Smooth muscle cell (in vitro differentiated cells): ENCODE results near the gene IQCK. TPM values are rescaled to one million over a fixed set of nuclear protein-coding genes. Genes with fewer than 3 reads are reported as not detected.

Experiments used
- DNase-seq: peaks from one replicate; lab custom pipeline; 2025; ENCODE audit not compliant: unreplicated experiment; lab: John Stamatoyannopoulos, UW
- H2AFZ ChIP-seq: fragments of 200-600 bp; sonication (generic); 2 replicates; pipeline ENCODE4 v1.6.0; 2016; ENCODE audit warnings: antibody characterized with exemption, low read depth, mild to moderate bottlenecking
- H3F3A ChIP-seq: fragments of 200-600 bp; sonication (generic); 2 replicates; pipeline ENCODE4 v1.6.0; 2017; ENCODE audit warnings: antibody characterized with exemption, low read depth
- H3K27ac ChIP-seq: fragments of 200-600 bp; sonication (generic); 2 replicates; pipeline ENCODE4 v1.5.1; 2016; ENCODE audit warnings: low read depth, mild to moderate bottlenecking
- H3K27me3 ChIP-seq: fragments of 200-600 bp; sonication (generic); 2 replicates; pipeline ENCODE4 v1.6.1; 2016; ENCODE audit warnings: low read depth, mild to moderate bottlenecking
- H3K36me3 ChIP-seq: fragments of 200-600 bp; sonication (generic); 2 replicates; pipeline ENCODE4 v1.5.1; 2016; ENCODE audit warnings: low read depth
- H3K4me1 ChIP-seq: fragments of 200-600 bp; sonication (generic); 2 replicates; pipeline ENCODE4 v1.5.1; 2016; ENCODE audit warnings: low read depth
- H3K4me2 ChIP-seq: fragments of 200-600 bp; sonication (generic); 2 replicates; pipeline ENCODE4 v1.6.0; 2016; ENCODE audit warnings: mild to moderate bottlenecking
- H3K4me3 ChIP-seq: fragments of 200-600 bp; sonication (generic); 2 replicates; pipeline ENCODE4 v1.5.1; 2016; ENCODE audit warnings: mild to moderate bottlenecking
- H3K79me2 ChIP-seq: fragments of 200-600 bp; sonication (generic); 2 replicates; pipeline ENCODE4 v1.6.0; 2016; ENCODE audit warnings: low read depth, mild to moderate bottlenecking
- H3K9ac ChIP-seq: fragments of 200-600 bp; sonication (generic); 2 replicates; pipeline ENCODE4 v1.6.0; 2016; ENCODE audit warnings: low read depth
- H3K9me3 ChIP-seq: fragments of 200-600 bp; sonication (generic); replicated peaks from 2 replicates; pipeline ENCODE4 v1.5.1; 2016; ENCODE audit warnings: low read depth
- H4K20me1 ChIP-seq: fragments of 200-600 bp; sonication (generic); 2 replicates; pipeline ENCODE4 v1.6.0; 2016; ENCODE audit warnings: low read depth
- WGBS: methylation state at CpG from one replicate; pipeline ENCODE4 v1.1.7; 2016; ENCODE audit warnings: low lambda C conversion rate; 5-methylcytosine and 5-hydroxymethylcytosine counted together
- polyA plus RNA-seq: library from polyadenylated mRNA; unstranded; fragments of >200 nt; fragmentation: Nextera tagmentation; extraction: Ambion mirVana; gene quantifications from 2 replicates; pipeline ENCODE4 v1.2.1, GENCODE V29; 2016
- total RNA-seq: library from RNA; depleted of rRNA; stranded (reverse); fragments of >200 nt; gene quantifications from 2 replicates; pipeline ENCODE4 v1.2.3, GENCODE V29; 2014
- TF ChIP-seq, protein P1 (sequence below): fragments of 200-600 bp; sonication (generic); IDR thresholded peaks from 2 replicates; pipeline ENCODE4 v1.5.1; 2017; ENCODE audit warnings: borderline replicate concordance, mild to moderate bottlenecking, antibody characterized with exemption; ENCODE audit not compliant: insufficient read depth, poor library complexity, severe bottlenecking

The IQCK gene
- total and polyA plus RNA-seq, 2 experiments from 2014 or later, result 11.2 to 14.6 TPM

DNA sequence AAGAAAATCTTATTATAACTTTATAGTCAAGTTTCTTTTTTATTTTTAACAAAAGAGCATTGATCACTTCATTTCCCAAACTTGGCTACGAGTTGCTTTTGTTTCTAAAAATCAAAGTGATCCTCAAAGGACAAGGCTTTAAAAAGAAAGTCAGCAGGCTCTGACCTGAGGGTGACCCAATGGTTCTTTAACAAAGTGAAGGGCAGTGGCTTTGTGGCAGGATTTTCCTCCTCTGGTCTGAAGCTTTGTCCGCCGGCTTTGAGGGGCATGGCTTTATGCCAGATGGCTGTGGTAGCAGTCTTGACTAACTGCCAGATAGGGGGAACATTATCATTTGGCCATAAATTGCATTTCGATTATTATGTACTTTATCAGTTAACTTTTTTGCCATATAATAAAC lies 28.5 kb downstream of the IQCK start:
- H4K20me1 ChIP-seq, result no peaks in the 10 kb centered on the region
- no peaks in the 10 kb centered on the region for H3K9me3 ChIP-seq
- no peak overlapping the region for H3K27ac ChIP-seq
- no peak for DNase-seq
- no peak overlapping the region for H2AFZ ChIP-seq
- peaks cover 30% of the 10 kb centered on the region for H3K4me1 ChIP-seq
- 70% methylated on average over 4 of the region's 4 CpGs for WGBS
- H3K4me3 ChIP-seq, result no peak overlapping the region
- no peaks in the 10 kb centered on the region for H3K79me2 ChIP-seq
- H3K36me3 ChIP-seq, result no peaks in the 10 kb centered on the region
- TF ChIP-seq, protein P1, sequence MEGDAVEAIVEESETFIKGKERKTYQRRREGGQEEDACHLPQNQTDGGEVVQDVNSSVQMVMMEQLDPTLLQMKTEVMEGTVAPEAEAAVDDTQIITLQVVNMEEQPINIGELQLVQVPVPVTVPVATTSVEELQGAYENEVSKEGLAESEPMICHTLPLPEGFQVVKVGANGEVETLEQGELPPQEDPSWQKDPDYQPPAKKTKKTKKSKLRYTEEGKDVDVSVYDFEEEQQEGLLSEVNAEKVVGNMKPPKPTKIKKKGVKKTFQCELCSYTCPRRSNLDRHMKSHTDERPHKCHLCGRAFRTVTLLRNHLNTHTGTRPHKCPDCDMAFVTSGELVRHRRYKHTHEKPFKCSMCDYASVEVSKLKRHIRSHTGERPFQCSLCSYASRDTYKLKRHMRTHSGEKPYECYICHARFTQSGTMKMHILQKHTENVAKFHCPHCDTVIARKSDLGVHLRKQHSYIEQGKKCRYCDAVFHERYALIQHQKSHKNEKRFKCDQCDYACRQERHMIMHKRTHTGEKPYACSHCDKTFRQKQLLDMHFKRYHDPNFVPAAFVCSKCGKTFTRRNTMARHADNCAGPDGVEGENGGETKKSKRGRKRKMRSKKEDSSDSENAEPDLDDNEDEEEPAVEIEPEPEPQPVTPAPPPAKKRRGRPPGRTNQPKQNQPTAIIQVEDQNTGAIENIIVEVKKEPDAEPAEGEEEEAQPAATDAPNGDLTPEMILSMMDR, result no peak
- H3K27me3 ChIP-seq, result no peaks in the 10 kb centered on the region
- H3K9ac ChIP-seq, result no peak overlapping the region
- no peaks in the 10 kb centered on the region for H3F3A ChIP-seq
- H3K4me2 ChIP-seq, result no peak overlapping the region

DNA sequence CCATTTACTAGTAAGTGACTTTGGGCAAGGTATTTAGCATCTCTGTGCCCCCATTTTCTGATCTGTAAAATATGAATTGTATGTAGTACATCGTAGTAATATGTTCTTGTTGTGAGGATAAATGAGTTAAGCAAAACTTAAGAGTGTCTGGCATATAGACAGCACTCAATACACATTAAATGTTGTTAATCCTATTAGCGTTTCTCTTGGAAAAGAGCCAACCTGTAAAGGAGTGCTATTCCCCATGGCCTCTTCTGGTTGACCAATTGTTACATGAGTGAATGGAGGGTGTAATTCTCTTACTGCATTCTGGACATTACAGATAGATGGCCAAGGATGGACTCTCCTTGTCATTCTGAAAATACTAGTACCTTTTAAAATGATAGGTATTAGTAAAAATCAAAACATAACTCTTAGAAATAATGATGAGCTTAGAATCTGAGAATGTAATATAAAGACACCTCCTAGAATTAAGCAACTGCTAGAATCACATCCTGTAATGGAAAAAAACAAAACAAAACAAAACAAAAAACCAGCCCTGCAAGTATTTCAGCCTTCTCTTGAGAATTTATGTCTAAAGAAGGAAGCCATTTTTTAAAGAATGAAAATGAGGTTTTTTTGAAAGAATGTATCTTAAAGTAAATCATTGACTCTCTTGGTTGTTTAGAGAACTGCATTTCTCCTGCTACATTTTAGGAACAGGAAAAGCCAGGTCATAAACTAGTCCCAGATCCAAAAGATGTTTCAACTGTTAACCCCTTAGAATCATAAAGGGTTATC lies 30.5 kb downstream of the IQCK start:
- DNase-seq, result no peak

DNA sequence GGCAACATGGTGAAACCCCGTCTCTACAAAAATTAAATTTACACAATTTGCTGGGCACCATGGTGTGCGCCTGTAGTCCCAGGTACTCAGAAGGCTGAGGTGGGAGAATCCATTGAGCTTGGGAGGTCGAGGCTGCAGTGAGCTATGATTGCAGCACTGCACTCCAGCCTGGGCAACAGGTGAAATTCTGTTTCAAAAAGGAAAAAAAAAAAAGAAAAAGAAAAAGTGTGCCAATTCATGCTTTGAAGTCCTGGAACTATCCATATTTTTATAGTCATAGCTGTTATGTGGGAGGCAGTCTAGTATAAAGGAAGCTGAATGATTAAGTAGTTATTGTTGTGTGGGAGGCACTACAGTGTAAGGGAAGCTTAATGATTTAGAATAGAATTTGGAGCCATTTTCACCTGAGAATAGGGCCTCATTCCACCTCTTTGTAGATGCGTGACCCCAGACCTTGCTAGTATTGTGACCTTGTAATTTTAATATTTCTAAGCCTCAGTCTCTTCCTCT lies 31.6 kb downstream of the IQCK start:
- no peak overlapping the region for H3K27ac ChIP-seq
- no peaks in the 10 kb centered on the region for H3K36me3 ChIP-seq
- WGBS, result 85% methylated on average over 4 of the region's 4 CpGs

More for the DNA sequence above, 30.5 kb downstream of the IQCK start:
- Histone ChIP-seq H3K4me2 (no peak overlapping the region), H3K27ac (no peak overlapping the region), H4K20me1 (no peaks in the 10 kb centered on the region), H3K79me2 (no peaks in the 10 kb centered on the region), H2AFZ (no peak overlapping the region), H3K36me3 (no peaks in the 10 kb centered on the region), H3K9ac (no peak overlapping the region), H3K4me1 (peaks cover 24% of the 10 kb centered on the region), H3K4me3 (no peak overlapping the region), H3K9me3 (no peaks in the 10 kb centered on the region), H3K27me3 (no peaks in the 10 kb centered on the region), H3F3A (no peaks in the 10 kb centered on the region)
- WGBS, result 62% methylated on average over 2 of the region's 2 CpGs
- TF ChIP-seq, protein P1, result no peak

More for the DNA sequence above, 31.6 kb downstream of the IQCK start:
- Histone ChIP-seq H3F3A (no peaks in the 10 kb centered on the region), H3K4me1 (peaks cover 18% of the 10 kb centered on the region), H3K9me3 (no peaks in the 10 kb centered on the region), H3K79me2 (no peaks in the 10 kb centered on the region), H3K4me2 (no peak overlapping the region), H3K4me3 (no peak overlapping the region), H2AFZ (no peak overlapping the region), H3K9ac (no peak overlapping the region), H3K27me3 (no peaks in the 10 kb centered on the region), H4K20me1 (no peaks in the 10 kb centered on the region)
- DNase-seq, result no peak
- TF ChIP-seq, protein P1, result no peak
